HG03064 (cell line): ENCODE measurements around the gene USP4.
A peak's percentile ranks its signal among the peaks of the same experiment; 100 is the strongest.
"Not testable (repeated sequence)": the region's sequence is repeated elsewhere in the genome, so short reads cannot be mapped to it uniquely, and the experiment has no call there.

ENCODE experiments used
- ATAC-seq: cut with Tn5 transposase; IDR thresholded peaks from one replicate; pipeline ENCODE4 v1.9.1; 2021; ENCODE audit warnings: low read depth; ENCODE audit not compliant: unreplicated experiment

The USP4 gene, protein sequence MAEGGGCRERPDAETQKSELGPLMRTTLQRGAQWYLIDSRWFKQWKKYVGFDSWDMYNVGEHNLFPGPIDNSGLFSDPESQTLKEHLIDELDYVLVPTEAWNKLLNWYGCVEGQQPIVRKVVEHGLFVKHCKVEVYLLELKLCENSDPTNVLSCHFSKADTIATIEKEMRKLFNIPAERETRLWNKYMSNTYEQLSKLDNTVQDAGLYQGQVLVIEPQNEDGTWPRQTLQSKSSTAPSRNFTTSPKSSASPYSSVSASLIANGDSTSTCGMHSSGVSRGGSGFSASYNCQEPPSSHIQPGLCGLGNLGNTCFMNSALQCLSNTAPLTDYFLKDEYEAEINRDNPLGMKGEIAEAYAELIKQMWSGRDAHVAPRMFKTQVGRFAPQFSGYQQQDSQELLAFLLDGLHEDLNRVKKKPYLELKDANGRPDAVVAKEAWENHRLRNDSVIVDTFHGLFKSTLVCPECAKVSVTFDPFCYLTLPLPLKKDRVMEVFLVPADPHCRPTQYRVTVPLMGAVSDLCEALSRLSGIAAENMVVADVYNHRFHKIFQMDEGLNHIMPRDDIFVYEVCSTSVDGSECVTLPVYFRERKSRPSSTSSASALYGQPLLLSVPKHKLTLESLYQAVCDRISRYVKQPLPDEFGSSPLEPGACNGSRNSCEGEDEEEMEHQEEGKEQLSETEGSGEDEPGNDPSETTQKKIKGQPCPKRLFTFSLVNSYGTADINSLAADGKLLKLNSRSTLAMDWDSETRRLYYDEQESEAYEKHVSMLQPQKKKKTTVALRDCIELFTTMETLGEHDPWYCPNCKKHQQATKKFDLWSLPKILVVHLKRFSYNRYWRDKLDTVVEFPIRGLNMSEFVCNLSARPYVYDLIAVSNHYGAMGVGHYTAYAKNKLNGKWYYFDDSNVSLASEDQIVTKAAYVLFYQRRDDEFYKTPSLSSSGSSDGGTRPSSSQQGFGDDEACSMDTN

DNA sequence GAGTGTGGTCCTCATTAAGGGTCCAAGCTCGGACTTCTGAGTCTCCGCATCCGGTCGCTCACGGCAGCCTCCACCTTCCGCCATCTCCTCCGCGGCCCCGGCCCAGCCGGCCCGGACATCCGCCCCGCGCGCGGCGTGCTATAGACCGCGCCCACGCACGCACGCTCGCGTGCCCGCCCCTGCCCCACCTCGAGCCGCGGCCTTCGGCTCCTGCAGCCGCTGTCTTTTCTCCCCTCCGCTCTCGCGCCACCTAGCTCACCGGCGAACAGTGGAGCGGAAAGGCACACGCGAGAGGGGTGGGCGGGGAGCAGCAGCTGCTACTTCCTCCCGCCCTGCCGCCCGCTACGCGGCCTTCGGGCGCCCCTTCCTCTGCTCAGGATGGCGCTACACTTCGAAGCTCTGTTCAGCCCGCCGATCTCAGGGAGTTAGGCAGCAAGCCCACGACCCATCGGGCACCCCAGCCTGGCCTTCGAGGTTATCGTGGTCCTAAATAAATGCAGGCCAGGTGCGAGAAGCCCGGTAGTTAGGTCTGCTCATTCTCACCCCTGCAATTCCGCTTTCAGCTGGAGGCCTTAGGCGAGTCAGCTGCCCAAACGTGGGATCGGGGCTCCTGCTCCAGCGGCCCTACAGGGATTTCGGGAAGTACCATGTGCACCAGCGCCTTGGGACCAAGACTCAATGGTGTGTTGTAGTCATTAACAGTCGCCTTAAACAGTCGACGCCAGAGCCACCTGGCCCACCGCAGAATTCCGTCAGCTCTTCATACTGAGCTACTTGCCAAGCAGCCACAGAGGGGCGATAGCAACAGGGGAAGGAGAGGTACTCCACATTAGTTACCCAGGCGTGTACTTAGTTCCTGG, at the start of gene USP4:
Gene USP4 (minus strand): TSS at position 113 of the 860 bp plus-strand sequence. CDS start 29 bp downstream, at position 84.
- ATAC-seq: peak; percentile 74

DNA sequence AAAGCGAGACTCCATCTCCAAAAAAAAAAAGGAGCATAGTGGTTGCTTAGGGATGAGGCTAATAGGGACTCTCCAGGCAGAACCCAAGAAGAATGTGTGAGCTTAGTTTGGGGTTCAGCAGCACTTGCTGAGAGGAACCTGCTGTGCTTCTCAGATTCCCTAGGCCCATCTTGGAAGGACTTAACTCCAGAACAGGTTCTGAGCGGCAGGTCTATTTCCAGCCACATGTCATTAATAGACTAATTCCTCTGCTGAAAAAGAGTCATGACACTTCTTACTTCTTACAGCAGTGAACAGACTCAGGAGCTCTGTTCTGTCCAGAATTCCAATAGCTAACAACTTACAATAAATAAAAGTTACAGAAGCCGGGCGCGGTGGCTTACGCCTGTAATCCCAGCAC, 49.4 kb upstream of the USP4 start:
- ATAC-seq: no peak

DNA sequence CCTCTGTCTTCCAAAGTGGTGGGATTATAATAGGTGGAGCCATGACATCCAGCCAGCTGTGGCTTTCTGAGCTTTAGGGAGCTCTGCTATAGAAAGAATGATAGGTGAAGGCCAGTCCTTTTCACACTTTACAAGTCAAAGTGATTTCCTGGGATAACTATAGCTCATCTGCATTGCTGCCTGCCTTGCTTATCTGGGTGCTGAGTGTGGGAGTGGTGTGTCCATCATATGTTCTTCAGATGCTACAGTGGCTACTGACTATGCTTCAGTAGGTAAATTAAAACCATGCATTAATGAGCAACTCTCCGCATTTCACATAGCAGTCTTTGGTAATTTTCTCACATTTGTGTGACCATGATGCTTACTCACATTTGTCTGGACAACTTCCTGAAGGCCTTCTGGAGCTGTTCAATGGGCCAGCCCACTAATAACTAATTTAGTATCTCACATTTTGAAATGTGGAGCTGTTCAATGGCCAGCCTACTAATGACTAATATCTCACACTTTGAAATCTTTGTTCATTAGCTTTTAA, 48.5 kb upstream of the USP4 start:
- ATAC-seq: no peak

DNA sequence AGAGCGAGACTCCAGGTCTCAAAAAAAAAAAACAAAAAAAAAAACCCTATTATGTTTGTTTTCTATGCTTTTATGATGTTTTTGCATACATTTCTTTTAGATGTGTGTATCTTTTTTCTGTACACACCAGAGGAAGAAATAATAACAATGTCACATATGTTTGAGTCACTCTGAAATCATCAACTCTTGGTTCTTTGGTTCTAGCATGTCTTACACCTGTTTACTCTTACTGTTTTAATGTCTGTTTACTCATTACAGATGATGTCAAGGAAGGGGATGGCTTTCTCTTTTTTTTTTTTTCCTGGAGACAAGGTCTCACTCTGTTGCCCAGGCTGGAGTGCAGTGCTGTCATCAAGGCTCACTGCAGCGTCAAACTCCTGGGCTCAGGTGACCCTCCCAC, 47.9 kb upstream of the USP4 start:
- ATAC-seq: no peak

DNA sequence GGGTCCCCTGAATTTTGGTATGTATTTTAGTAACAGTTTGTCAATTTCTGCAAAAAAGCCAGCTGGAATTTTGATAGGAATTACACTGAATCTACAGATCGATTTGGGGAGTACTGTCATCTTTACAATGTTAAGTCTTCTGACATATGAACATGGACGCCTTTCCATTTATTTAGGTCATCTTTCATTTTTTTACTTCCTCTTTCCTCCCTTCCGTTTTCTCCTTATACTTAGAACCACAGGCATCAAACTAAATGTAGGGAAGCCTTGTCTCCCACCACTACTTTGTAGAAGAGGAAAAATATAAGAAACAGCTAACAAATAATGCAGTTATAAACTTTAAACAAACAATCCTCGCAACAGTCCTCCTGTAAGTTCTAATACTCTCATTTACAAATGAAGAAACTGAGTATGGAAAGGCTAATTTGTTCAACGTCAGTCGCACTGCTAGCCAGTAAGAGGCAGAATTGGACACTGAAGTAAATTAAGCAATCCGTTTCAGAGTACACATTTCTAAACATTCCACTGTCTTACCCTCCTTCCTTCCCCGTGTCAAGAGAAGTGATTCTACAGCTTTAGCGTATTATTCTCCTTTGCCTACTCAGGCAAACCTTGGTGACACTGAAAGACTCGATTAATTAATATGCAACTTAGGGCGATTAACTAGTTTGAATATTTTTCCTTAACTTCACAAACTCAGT, 46.4 kb upstream of the USP4 start:
- ATAC-seq: no peak

DNA sequence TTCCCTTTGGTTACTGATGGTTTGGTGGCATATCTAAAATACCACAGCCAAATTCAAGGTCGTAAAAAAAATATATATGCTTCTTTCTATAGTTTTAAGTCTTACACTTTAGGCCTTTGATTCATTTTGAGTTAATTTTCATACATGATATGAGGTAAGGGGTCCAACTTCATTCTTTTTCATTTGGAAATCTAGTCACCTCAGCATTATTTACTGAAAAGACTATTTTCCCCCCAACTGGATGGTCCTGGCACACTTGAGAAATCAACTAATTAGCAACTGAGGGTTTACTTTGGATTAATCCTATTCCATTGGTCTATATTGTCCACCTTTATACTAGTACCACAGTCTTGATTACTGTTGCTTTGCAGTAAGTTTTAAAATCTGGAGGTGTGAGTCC, 45.8 kb upstream of the USP4 start:
- ATAC-seq: no peak

DNA sequence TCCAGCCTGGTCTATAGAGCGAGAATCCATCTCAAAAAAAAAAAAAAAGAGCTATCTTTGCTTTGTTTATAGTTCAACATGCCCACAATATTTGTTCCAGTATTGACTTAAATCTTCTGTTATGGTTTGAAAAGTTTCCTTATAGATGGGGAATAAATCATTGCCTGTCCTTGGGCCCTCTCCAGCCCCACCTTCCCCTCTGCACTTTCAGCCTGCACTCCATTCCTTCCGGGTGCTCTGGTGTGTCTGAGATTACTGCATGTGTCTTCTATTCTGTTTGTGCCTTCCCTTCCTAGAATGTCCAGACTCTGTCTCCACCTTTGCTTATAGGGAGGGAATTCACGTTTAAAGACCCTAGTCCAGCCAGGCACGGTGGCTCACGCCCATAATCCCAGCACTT, 43.5 kb upstream of the USP4 start:
- no peak for ATAC-seq

DNA sequence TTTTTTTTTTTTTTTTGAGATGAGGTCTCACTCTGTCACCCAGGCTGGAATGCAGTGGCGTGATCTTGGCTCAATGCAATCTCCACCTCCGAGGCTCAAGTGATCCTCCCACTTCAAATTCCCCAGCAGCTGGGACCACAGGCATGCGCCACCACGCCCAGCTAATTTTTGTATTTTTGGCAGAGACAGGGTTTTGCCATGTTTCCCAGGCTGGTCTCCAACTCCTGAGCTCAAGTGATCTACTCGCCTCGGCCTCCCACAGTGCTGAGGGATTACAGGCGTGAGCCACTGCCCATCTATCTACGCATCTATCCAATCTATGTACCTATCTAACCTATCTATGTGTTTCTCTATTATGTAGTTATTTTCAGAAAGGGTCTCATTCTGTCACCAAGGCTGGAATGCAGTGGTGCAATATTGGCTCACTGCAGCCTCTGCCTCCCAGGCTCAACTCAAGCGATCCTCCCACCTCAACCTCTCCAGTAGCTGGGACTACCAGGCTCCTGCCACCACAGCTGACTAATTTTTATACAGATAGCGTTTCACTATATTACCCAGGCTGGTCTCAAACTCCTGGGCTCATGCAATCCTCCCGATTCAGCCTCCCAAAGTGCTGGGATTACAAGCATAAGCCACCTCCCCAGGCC, 38.5 kb upstream of the USP4 start:
- ATAC-seq: no peak

DNA sequence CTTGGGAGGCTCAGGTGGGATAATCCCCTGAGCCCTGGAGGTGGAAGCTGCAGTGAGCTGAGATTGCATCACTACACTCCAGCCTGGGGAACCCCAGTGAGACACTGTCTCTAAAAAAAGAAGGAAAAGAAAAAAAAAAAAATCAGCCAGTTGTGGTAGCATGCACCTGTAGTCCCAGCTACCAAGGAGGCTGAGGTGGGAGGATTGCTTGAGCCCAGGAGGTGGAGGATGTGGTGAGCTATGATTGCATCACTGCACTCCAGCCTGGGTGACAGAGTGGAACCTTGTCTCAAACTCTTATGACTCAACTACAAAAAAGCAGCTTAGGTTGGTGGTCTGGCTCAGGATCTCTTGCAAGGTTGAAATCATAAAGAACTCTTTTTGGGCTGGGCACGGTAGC, 37.6 kb upstream of the USP4 start:
- no peak for ATAC-seq

DNA sequence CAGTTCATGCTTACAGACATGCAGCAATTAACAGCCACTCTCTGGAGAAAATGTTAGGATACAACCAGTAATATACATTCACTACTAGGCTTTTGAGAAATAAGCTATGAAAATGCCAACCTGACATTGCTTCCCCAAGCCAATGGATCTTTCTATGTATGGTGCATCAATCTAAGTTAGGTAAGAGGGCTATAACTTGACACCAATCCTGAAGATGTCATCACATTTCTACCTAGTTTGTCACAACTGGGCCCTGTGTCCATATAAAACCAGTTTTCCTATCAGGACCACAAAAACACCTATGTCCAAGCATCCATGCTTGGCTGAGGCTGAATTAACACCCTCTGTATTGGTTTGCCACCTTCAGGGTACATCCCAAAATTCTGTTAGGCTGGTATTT, 32.1 kb upstream of the USP4 start:
- ATAC-seq: no peak

DNA sequence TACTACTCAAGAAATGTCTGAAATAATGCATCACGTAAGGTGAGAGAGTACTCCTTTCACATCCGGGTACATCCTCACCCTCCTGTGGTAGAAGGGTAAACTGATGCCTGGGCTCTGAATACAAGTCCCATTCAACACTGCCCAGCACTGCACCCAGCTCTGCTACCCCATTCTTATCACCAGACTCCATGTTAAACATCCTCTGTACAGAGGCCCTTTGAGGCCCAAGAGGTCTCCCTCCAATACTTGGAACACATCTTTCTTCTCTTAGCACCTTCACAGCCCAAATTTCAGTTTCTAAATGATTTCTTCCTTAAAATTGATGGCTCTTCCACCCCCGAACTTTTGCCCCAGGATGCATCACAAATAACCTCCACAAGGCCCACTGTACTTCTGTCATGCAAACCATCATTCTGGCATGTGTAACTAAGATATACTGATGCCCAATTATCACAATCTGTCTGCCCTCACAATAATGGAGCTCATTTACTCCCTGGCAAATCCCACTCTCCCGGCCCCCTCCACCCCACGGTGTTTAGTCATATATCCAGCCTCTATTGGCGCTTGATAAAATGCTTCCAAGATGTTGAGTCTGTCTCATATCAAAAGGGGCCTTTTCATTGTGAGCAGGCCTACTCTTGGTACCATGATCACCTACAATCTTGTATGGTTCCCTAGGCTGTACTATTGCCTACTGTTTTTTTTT, 30.9 kb upstream of the USP4 start:
- no peak for ATAC-seq

DNA sequence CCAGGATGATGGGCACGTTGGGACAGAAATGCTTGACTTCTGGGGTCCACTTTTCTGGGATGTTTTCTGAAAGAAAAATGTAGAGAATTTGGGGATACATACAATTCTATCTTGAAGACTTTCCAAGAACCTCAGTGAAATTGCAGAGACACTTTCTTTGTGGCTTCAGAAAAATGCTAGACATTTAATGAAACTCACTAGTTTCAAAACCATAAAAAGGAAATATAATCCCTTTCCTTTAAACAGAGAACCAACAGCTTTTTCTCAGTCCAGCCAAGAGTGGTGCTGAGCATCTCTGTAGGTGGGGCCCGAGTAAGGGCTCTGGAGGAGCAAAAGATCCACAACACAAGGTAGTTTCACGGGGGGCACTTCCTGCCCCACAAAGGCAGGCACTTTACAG, 22.7 kb upstream of the USP4 start:
- ATAC-seq: no peak

DNA sequence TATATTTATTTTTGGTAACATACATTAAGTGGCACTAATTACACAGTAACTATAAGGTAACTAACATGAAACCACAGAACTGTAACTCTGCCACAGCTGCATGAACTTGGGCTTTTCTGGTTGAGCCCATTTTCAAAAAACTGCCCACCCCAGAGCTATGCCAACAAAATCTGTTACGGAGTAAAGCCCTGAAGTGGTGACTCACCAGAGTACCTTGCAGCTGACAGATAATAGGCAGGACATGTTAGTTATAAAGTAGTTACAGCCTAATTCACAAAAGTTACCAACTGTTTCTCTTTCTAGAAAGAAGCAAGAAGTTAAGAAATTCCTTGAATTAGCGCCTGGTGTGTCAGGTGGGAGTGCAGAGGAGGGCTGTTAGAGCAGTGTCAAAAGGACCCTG, 19.8 kb upstream of the USP4 start:
- no peak for ATAC-seq

DNA sequence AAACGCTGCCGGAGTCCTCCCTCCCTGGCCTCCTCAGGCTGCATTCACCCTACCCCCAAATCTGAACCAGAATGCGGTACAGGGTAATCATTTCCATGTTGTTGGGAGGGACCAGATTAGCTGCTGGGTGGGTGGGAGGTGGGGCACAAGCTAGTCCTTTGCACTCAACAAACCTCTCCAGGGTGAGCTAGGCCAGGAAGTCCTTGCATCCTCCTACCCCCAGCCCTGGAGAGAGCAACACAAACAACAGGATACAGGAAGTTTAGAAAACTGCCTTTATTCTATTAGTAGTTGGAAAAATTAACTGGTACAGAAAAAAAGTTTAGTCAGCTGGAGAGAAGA, 19.0 kb upstream of the USP4 start:
- ATAC-seq: peak; percentile 21

DNA sequence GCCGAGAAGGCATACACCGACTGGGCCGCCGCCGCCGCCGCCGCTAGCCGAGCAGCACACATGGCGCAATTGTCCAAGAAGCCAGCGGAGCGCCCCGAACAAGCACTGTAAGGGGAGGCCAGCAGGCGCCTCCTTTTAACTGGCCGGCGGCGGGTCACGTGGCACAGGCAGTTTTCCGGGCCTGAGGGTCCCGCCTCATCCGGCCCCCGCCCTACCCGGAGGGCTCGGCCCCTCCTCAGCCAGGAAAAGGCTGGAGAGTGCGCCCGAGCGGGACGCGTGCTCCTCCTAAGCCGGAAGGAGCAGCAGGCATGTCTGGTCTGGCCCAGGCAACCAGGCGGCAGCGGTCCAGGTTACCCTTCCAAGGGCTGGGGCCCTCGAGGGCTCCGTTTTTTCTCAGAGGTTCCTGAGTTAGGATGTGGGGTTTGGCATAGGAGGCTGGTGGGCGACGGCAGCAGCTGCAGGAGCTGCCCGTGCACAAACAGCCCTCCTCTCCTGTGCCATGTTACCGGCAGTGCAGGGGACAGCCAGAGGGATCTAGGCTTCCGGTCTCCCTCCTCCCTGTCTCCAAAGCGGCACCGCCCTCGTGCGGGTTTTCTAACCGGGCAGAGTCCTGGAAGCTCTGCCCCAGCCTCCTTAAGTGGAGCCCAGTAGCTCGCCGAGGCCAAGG, 18.5 kb upstream of the USP4 start, which contains the start of gene GPX1:
Gene GPX1 (minus strand): TSS at position 137 of the 667 bp plus-strand sequence. CDS start 75 bp downstream, at position 62.
- peak; percentile 68 for ATAC-seq

DNA sequence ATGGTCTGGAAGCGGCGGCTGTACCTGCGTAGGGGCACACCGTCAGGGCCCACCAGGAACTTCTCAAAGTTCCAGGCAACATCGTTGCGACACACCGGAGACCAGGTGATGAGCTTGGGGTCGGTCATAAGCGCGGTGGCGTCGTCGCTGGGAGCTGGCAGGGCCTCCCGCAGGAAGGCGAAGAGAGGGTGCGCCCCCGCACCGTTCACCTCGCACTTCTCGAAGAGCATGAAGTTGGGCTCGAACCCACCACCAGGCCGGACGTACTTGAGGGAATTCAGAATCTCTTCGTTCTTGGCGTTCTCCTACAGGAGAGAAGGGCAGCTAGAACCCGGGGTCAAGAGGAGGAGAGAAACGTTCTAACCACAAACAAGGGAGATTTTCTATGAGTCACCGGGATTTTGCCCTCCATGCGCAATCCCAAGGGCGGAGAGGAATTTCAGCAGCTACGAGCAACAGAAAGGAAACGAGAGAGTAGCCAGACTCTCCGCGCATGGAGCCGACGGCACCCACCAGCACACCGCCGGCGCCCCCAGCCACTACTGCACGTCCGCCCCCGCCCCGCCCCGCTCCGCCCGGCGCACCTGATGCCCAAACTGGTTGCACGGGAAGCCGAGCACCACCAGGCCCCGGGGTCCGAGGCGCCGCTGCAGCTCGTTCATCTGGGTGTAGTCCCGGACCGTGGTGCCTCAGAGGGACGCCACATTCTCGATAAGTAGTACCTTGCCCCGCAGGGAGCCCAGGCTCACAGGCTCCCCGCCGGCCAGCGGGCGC, 17.8 kb upstream of the USP4 start:
- ATAC-seq: peak; percentile 20

DNA sequence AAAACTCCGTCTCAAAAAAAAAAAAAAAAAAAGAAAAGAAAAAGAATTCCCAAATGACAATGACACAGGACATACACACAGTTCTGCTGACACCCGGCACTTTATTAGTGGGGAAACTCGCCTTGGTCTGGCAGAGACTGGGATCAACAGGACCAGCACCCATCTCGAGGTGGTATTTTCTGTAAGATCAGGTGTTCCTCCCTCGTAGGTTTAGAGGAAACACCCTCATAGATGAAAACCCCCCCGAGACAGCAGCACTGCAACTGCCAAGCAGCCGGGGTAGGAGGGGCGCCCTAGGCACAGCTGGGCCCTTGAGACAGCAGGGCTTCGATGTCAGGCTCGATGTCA, 17.2 kb upstream of the USP4 start:
- ATAC-seq: not testable (repeated sequence)
